HK-2 (cell line): Measurements from ENCODE around the gene CCDC88C.
A peak's percentile ranks its signal among the peaks of the same experiment; 100 is the strongest.

Source experiments
- DNase-seq: peaks from one replicate; pipeline ENCODE4 v3.0.0-alpha.2; 2018; ENCODE audit not compliant: unreplicated experiment

Gene CCDC88C

DNA sequence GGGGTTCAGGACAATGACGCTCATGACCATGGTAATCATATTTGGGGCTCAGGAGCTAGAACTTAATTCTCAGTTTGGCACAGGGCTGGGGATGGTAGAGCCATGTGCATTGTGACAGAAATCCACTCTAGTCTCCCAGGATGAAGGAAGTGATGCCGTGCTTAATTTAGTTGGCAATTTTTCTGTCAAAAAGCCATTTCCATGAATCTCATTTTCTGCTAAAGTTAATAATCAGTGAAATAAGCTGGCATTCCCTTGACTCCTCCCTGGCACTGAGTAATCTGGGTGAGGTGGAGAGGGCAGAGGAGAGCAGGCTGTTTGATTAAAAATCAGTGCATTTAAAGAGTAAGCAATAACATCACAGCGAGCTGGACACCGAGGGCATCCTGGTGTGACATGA, 128.2 kb downstream of the CCDC88C start:
- no peak for DNase-seq

DNA sequence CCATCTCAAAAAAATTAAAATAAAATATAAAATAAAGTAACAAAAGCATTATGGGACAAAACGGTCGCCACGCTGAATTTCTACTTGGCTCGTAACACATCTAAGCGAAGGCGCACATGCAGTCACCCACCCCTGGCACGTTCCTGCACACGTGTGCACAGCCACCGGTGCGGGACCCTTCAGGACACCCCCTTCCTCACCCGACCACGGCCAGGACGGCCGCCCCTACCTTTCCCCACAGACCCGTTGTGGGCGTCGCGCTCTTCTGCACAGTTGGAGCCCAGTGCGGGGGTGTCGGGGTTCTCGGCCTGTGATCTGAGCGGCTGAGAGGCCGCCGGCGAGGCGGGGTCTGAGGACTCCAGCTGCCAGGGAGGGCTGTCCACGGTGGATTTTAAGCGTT, 128.7 kb downstream of the CCDC88C start:
- no peak for DNase-seq

DNA sequence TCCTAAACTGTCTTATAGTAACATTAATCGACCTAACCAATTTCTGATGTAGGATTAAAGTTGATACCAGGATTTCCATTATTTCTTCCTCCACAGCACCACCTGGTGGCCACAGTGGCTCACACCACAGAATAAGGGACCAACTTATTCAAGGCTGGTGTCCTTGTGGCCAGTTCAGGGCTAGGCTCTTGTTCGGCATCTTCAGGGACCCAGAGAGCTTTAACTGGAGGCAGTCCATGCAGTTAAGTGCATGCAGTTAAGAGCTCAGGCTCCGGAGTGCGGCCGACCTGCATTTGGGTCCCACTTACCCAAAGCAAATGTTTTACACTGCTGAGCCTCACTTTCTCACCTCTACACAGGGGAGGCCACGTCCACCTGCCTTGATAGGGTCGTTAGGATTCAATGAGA, 131.1 kb downstream of the CCDC88C start:
- peak; percentile 51 for DNase-seq

DNA sequence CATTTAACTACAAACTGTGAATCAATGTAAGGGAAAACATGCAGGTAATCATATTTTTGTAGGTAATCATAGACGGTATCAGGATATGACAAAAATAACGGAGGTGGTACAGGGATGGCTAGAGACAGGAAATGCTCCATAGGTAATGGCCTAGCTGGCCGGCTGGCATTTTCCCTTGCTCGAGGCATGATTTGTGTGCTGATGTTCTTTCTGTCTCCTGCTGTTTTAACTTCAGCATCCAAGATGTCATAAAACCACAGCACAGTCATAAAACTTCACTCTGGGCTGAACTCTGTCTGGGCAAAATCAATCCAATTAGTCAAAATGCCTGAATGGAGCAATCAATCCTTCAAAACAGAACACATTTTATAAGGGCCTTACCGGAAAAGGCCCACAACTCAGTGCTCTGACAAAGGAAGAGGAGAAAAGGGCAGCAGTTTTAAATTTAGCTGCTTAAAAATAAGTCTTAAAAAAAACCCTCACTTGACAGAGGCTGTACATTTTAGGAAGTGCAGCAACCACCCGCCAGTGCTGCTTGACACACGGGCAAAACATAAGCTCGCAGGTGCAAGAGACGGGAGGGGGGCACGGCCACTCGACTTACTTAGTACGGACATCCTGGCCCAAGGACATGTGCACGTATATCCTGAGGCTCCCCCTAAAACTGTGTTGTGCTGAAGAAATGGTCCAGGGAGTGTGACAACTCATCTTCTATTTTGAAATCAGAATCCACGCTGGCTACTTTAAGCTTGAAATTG, 132.7 kb downstream of the CCDC88C start:
- DNase-seq, result no peak

DNA sequence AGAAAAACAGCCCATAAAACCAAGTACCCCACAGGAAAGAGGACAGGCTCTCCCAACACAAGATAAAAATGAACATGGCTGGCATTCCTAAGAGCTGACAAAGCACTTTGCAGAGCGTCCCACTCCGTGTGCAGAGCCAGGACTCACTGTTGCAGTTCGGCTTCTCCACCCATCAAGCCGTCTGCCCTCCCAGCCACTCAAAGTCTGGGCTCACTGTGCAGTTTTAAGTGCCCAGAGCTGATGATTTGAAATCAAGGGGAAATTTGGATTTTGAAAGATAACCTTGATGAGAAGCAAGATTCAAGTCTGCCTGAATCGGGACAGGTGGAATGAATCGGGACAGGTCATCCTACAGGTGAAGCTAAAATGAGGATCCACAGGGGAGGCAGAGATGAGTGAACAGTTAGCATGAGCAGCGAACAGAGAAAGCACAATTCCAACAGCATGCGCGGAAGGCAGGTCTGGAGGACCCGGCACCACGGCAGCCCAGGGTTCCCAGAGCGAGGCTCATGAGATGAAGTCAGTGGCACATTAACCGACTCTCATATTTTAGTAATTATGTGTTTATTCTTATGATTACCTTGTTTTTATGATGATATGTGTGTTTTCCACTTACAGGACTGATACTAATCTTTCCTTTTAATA, 133.4 kb downstream of the CCDC88C start:
- DNase-seq, result peak; percentile 41

DNA sequence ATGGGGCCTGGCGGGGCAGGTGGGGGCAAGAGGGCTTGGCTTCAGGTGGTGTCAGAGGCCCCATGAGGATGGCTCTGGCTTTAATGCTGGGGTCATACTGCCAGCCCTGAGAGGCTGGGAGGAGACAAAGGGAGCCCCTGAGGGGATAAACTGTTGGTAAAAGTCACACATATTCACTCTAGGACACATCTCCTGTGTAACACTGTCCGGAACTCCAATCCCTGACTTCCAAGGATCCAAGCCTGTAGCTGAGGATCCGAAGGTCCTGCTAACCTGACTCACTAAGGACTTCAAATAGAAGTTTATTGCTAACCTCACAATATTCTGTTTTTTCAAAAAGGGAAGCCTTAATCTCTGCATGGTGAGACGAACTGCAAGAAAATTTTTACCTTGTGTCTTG, 134.0 kb downstream of the CCDC88C start:
- DNase-seq, result no peak

DNA sequence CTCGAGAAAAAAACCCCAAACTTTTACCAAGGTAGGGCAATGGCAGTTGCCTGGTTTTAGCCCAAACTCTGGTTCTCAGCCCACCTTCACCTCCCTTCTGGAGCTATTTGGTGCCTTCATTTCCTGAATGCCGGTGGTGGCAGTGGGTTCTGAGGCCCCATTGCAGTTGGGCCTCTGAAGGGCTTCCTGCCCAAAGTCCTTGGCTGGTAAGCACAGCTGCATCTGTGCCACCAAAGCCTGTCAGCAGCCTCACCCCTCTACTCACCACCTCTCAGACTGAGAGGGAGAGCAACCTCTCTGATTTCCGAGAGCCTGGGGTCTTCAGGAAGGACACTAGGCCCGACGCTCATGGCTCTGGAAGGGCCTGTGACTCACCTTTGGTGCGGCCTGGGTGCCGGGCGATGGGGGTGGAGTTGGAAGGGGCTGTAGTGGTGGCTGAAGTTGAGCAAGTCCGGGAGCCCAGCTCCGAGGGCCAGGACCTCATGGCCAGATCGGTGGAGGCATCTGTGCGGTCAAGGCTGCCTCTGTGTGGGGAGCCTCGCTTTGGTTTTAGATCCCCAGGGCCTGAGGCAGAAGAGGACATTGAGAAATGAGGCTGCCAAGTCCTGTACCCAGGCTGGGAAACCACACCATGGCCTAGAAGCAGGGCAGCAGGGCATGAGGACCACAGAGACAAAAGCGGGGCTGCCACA, 134.5 kb downstream of the CCDC88C start:
- DNase-seq, result no peak

DNA sequence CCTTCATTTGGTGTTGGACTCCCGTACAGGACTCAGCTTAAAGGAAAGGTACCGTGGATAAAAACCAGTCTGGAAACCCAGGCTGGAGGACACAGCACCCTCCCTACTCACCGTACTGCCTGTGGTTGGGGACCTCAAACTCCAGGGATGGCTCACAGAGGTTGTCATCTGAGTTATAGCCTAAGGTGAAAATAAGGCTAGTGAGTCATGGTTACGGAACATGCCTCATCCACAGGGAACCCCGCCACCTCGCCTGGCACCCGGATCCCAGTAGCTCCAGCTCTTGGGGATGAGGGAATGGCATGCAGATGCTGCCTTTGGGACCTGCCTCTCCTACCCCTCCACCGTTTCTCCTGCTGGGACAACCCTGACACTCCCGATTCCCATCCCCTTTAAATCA, 136.3 kb downstream of the CCDC88C start:
- DNase-seq, result no peak

DNA sequence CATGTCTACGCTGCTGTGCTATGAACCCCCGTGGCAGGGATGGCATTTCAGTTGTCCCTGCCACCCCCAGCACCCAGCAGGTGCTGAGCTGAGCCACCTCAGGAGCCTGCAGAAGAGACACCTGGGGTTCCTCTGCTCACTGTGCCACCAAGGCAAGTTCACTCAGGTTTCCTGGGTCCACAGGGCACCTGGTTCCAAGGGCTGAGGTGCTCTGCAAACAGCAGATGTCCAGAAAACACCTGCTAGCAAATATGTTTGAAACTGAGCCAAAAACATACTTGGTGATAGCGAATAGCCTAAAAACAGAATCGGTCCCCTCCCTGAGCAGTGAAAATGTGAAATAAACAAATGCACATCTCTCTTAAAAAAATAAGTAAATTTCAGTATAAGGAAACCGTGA, 137.5 kb downstream of the CCDC88C start:
- no peak for DNase-seq

DNA sequence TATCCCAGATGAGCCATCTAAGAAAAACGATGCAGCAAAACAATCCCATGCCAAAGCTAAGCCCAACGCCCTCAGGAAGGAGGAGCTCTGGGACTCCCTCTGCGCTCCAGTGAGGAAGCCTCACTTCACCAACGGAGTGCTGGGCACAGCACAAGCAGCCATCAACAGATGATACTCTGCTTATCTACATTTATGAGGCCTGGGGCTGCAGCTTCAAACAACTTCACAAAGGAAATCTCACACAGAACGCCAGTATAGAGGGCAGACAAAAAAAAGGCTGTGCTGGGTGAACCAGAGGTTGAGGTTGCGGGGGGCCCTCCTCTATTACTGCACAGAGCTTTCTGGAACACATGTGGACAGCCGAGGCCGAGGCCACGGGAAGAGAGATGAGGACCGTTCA, 138.3 kb downstream of the CCDC88C start:
- no peak for DNase-seq

DNA sequence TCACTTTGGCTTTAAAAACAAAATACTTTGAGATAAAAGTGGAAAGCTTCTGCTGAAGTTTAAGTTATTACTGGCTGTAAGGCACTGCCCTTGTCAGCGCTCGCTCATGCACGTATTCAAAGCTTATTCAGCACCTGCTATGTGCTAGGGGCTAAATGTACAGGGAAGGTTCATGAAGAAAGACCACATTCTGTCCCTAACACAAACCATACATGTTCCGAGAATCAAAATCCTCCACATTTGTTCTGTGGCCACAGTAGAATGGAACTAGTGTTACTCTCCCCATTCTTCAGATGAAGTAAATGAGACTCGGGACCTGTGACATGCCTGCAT, 139.3 kb downstream of the CCDC88C start:
- no peak for DNase-seq

DNA sequence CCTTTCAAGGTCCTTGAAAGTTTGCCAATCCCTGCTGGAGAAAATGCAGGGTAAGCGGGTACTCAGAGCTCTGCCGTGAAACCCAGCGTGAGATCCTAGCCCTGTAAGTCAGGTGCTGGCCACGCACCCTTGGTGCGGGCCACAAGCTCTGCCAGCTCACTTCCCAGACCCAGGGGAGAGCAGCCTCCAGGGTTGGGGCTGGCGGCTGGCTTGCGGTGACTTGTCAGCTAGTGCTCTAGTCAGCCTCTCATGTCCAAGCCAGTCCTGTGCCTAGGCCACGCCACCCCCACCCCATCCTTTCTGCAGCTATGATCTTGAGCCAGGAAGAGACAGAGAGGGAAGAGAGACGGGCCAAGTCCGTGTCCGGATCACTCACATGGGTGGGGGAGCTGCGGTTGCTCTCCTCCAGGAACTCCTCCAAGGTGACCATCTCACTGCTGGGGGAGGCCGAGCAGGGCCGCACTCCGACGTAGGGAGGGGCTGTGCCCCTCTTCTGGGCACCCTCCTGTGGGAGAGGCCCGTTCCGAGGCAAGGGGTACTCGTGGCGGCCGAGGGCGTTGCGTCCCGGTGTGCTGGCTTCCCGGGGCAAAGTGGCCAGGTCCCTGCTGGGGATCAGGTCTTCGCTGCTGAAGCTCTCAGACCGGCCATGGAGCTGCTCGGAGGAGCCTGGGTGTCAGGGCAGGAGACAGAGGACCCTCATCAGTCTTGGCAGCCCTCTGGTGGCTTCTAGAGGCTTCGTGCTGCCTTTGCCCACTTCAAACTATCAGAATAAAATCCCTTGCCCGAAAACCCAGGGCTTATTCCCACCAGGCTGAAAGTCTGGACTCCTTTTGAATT, 139.9 kb downstream of the CCDC88C start:
- no peak for DNase-seq

DNA sequence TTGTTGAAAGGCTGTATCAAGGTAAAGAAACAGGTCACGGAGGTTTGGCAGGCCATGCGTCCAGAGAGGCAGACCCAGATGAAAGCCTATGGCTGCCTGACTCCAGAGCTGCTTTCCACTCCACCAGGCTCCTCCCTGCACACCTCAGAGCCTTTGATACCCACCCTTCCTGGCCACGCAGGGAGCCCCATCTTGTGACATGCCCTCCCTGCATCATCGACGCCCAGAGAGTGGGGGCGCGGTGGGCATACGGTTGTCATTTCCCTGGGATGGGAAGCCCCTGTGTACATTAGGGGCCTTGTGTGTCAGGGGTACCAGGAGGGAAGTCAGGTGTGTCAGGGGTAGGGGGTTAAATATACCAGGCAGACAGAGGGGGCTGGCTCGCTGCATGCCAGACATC, 142.8 kb downstream of the CCDC88C start:
- DNase-seq, result no peak

DNA sequence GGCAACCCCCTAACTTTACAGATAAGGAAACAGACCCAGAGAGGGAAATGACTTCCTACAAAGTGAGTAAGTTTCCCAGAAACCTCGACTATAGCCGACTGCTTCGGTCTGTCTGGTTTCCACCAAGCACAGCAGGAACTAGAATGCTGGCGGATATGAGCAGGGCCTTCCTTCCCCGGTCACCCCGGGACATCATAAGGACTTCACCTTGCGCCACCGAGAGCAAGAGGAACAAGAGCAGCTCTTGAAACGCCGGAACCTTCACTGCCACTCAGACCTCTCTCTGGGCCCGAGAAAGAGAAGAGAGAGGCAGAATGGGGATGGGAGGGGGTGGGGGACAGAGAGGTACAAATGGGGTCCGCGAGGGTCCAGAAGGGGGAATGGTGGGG, 143.7 kb downstream of the CCDC88C start:
- no peak for DNase-seq

DNA sequence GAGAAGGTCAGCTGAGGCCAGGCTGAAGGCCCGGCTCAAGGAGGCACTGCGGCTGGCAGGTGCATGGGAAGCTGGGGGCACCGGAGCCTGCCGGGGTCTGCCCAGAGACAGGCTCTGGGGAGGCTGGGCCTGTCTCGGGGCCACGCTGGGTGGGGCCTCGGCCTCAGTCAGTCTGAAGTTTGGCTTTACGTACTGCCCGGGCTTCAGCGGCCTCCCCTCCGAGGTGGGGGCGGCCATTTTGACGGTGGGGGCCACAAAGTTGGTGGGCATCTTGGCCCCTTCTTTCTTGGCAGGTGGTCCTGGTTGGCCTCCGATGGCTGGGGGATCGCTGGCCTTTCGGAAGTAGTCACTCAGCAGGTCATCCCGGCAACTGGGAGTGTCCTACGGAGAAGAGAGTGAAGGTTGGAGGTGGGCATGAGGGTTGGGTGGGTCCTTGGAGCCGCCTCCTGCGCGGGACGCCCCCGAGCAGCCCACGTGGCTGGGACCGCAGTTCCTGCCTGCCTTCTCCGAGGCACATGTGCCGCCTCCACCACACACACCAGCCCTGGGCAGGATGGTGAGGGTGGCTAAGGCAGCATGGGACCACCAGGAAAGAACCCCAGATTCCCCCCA, 144.2 kb downstream of the CCDC88C start:
- DNase-seq, result no peak

DNA sequence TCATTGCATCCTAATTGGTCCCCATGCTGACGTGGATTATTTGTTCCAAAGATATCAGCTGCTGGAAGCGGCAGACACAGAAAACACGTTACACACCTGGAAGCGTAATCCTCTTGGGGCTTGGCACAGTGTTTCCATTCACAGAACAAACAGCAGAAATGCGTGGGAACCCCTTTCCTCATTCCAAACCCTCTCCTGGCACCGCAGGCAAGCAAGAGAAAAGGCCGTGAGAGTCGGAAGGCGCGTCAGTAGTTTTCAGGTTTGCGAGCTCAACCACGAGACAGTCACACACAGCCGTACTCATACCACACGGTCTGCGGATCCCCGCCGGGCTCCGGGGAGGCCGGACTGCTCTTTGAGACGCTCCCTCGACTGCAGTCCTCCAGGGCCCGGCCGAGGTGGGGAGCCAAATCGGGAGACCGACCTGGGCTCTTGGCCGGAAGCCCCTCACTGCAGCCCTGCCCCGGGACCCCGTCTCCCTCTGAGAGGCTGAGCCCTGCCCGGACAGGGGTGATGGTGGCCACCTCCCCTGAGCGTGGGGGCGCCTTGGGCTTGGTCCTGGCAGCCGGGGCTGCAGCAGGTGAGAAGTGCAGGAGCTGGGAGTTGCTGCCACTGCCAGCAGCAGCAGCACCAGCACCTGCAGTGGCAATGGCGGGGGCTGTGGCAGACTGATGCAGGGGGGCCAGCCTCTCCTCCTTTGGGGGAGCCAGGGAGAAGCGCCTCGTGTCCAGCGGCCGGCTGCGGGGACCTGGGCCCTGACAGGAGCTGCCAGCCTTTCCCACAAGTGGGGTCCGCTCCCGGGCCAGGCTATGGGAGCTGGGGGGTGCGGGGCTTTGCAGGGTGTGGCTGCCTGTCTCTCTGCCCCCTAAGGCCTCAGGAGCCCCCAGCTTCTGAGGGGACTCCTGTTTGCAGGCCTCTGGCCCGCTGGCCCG, 145.0 kb downstream of the CCDC88C start:
- no peak for DNase-seq

DNA sequence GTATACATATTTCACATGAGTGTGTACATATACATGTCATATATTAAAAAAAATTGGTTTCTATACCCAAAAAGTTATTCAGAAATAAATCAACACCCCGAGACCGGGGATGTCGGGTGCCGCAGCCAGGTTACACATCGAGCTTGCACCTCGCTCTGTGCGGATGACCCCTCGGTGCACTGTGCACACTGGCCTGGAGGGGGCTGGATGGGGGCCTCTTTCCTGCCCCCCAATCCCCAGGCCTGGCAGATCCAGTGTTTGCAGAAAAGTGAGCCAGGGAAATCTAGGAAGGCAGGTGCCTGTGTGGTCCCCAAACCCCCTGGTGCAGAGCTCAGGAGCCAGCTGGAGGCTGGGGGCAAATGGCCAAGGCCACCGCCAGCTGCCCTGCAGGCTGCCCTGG, 146.0 kb downstream of the CCDC88C start:
- DNase-seq, result no peak

DNA sequence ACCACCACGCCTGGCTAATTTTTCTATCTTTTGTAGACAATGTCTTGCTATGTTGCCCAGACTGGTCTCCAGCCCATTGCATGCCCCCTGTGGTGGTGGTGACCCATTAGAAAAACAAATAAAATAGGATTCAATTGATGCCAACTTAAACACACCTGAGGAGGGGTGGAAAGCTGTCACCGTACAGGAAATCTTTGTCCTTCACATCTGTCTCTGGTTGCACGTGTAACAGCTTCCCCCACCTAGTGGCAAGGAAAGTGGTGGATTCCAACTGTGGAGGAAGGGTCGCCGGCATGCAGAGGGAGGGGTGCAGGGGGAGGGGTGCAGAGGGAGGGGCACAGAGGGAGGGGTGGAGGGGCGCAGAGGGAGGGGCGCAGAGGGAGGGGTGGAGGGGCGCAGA, 147.0 kb downstream of the CCDC88C start:
- no peak for DNase-seq

DNA sequence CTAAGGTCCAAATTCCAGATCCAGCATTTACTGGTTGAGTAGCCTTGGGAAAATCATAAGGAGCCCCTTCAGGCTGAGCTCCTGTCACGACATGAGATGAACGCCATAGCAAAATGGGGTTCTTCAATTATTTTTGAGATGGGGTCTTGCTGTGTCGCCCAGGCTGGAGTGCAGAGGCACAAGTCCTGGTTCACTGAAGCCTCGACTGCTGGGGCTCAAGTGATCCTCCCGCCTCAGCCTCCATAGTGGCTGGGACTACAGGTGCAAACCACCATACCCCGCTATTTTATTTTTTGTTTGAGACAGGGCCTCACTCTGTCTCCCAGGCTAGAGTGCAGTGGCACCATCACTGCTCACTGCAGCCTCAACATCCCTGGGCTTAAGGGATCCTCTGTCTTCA, 147.4 kb downstream of the CCDC88C start:
- DNase-seq, result no peak

DNA sequence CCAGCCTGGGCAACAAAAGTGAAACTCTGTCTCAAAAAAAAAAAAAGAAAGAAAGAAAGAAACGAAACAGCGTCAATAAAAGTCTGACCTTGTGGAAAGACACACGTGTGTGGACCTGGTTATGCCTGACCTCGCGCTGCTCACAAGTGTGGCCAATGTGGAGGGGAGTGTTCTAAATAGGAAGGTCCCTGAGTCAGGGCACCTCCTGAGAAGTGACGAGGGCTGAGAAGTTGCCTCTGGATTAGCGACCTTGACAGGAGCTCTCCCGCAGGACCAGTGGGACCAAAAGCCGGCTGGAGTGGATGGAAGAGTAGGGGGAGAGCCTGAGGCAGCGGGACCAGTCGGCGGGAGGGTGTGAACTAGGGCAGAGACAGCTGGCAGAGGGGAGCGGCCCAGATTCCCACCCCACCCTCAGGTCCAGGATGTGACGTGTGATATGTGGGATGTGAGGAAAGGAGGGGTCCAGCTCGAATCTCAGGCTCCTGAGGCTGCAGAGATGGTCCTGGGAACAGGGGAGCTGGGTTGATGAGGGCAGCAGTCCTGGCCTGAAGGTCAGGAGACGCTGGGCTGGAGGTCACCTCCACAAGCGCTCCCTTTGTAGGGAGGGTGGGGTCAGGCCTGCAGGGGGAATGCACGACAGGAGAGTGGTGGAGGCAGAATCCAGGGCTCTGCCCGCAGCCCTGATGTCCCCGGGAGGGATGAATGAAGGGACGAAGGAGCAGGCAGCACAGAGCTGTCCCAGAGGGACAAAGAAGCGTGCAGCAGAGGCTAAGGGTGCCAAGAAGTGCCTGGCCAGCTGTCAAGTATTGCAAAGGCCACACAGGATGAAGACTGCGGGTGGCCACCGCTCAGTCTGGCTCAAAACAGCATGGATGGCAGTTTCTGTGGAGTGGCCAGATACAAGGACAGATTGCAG, 148.3 kb downstream of the CCDC88C start:
- DNase-seq, result no peak
